ENCODE measurements around the gene ASIC3. TPM values are rescaled to one million over a fixed set of nuclear protein-coding genes. Genes with fewer than 3 reads are reported as not detected.

Gene ASIC3
- total RNA-seq, 2 experiments from 2014 or later, result 3.9 to 5.3 TPM

- CTCF ChIA-PET, result interaction anchor here (0.6 to 3.4 kb wide), 9 partner anchors 16 to 79 kb away, joined by 3 to 15 read pairs (median 4); partner anchors contain the start of genes ABCB8 and SLC4A2
- H3K27ac Mint-ChIP-seq, result peak overlapping the region; percentile 61
- no peaks in the 10 kb centered on the region for H3K9me3 Mint-ChIP-seq (ENCODE audit: low read depth)
- peaks cover 47% of the 10 kb centered on the region for H3K4me1 Mint-ChIP-seq
- peak overlapping the region; percentile 95 for H3K4me3 Mint-ChIP-seq
- DNase-seq (no peak), ATAC-seq (no peak)
- peaks cover 4% of the 10 kb centered on the region for H3K36me3 Mint-ChIP-seq
- peaks cover 16% of the 10 kb centered on the region for H3K27me3 Mint-ChIP-seq
These were observed 35.5 kb downstream of the ASIC3 start for GRCh38 chr7:151083824-151084160.

- CTCF ChIA-PET, result interaction anchor here (1.2 to 3.4 kb wide), 6 partner anchors 9 to 57 kb away, joined by 3 to 15 read pairs (median 4); partner anchors contain the start of gene ABCB8
- H3K36me3 Mint-ChIP-seq, result no peaks in the 10 kb centered on the region
- peak overlapping the region; percentile 4 for H3K27ac Mint-ChIP-seq
- H3K27me3 Mint-ChIP-seq, result peaks cover 16% of the 10 kb centered on the region
- ATAC-seq (no peak), DNase-seq (no peak)
- H3K4me3 Mint-ChIP-seq, result peak overlapping the region; percentile 76
- no peaks in the 10 kb centered on the region for H3K9me3 Mint-ChIP-seq (ENCODE audit: low read depth)
- peaks cover 37% of the 10 kb centered on the region for H3K4me1 Mint-ChIP-seq
These were observed 37.0 kb downstream of the ASIC3 start for GRCh38 chr7:151085329-151085690.

GRCh38 chr7:151085691-151086620, 37.6 kb downstream of the ASIC3 start, which contains the start of gene AGAP3:
AGAP3 (plus strand) TSS chr7:151086475; CDS start chr7:151086742, 267 bp downstream.
- H3K4me3 Mint-ChIP-seq, result peak within 1 kb of the TSS; percentile 80
- H3K36me3 Mint-ChIP-seq, result no peaks in the 10 kb centered on the region
- peaks cover 16% of the 10 kb centered on the region for H3K27me3 Mint-ChIP-seq
- no peaks in the 10 kb centered on the region for H3K9me3 Mint-ChIP-seq (ENCODE audit: low read depth)
- CTCF ChIA-PET, result interaction anchor here (1.2 to 3.4 kb wide), 6 partner anchors 10 to 57 kb away, joined by 3 to 15 read pairs (median 4); partner anchors contain the start of gene ABCB8
- peaks cover 37% of the 10 kb centered on the region for H3K4me1 Mint-ChIP-seq
- ATAC-seq (peak; percentile 31), DNase-seq (peak; percentile 70)
- H3K27ac Mint-ChIP-seq, result peak within 1 kb of the TSS; percentile 79

- H3K4me3 Mint-ChIP-seq, result peak overlapping the region; percentile 80
- no peaks in the 10 kb centered on the region for H3K36me3 Mint-ChIP-seq
- peak; percentile 58 for DNase-seq
- H3K27me3 Mint-ChIP-seq, result peaks cover 16% of the 10 kb centered on the region
- CTCF ChIA-PET, result interaction anchor here (10.1 kb wide), 1 partner anchor 23 kb away, joined by 69 read pairs; no protein-coding TSS in a partner anchor
- H3K4me1 Mint-ChIP-seq, result peaks cover 35% of the 10 kb centered on the region
- peak; percentile 9 for ATAC-seq
- no peaks in the 10 kb centered on the region for H3K9me3 Mint-ChIP-seq (ENCODE audit: low read depth)
- peak overlapping the region; percentile 79 for H3K27ac Mint-ChIP-seq
These were observed 38.5 kb downstream of the ASIC3 start for GRCh38 chr7:151086802-151087244.

- H3K27me3 Mint-ChIP-seq, result peaks cover 16% of the 10 kb centered on the region
- DNase-seq (no peak), ATAC-seq (peak; percentile 8)
- CTCF ChIA-PET, result interaction anchor here (0.9 to 10.1 kb wide), 5 partner anchors 9 to 156 kb away, joined by 3 to 69 read pairs (median 6); no protein-coding TSS in a partner anchor
- no peaks in the 10 kb centered on the region for H3K9me3 Mint-ChIP-seq (ENCODE audit: low read depth)
- peaks cover 31% of the 10 kb centered on the region for H3K4me1 Mint-ChIP-seq
- H3K4me3 Mint-ChIP-seq, result peak overlapping the region; percentile 80
- H3K27ac Mint-ChIP-seq, result no peak overlapping the region
- H3K36me3 Mint-ChIP-seq, result no peaks in the 10 kb centered on the region
These were observed 39.1 kb downstream of the ASIC3 start for GRCh38 chr7:151087245-151088018.

- Mint-ChIP-seq H3K4me3 (peak overlapping the region; percentile 42), H3K27ac (no peak overlapping the region), H3K9me3 (ENCODE audit: low read depth) (no peaks in the 10 kb centered on the region), H3K27me3 (peaks cover 16% of the 10 kb centered on the region), H3K4me1 (peaks cover 27% of the 10 kb centered on the region), H3K36me3 (no peaks in the 10 kb centered on the region)
- ATAC-seq (no peak), DNase-seq (no peak)
- CTCF ChIA-PET, result interaction anchor here (0.8 to 10.1 kb wide), 7 partner anchors 8 to 156 kb away, joined by 3 to 69 read pairs (median 4); partner anchors contain the start of gene FASTK
These were observed 39.9 kb downstream of the ASIC3 start for GRCh38 chr7:151088019-151088855.

GRCh38 chr7:151088856-151089699, 40.7 kb downstream of the ASIC3 start:
- no peak for DNase-seq
- no peak for ATAC-seq
- no peaks in the 10 kb centered on the region for H3K9me3 Mint-ChIP-seq (ENCODE audit: low read depth)
- CTCF ChIA-PET, result interaction anchor here (0.8 to 10.1 kb wide), 7 partner anchors 8 to 155 kb away, joined by 3 to 69 read pairs (median 4); partner anchors contain the start of gene FASTK
- H3K36me3 Mint-ChIP-seq, result no peaks in the 10 kb centered on the region
- H3K27me3 Mint-ChIP-seq, result peaks cover 16% of the 10 kb centered on the region
- no peak overlapping the region for H3K27ac Mint-ChIP-seq
- H3K4me3 Mint-ChIP-seq, result no peak overlapping the region
- H3K4me1 Mint-ChIP-seq, result peaks cover 23% of the 10 kb centered on the region

- CTCF ChIA-PET, result interaction anchor here (0.6 to 10.1 kb wide), 4 partner anchors 9 to 64 kb away, joined by 3 to 69 read pairs (median 4); partner anchors contain the start of gene FASTK
- H3K27me3 Mint-ChIP-seq, result peaks cover 11% of the 10 kb centered on the region
These were observed 41.8 kb downstream of the ASIC3 start for GRCh38 chr7:151089893-151090730.

GRCh38 chr7:151091003-151091402, 42.7 kb downstream of the ASIC3 start:
- ATAC-seq (no peak), DNase-seq (no peak)
- Mint-ChIP-seq H3K27me3 (peaks cover 5% of the 10 kb centered on the region), H3K27ac (no peak overlapping the region), H3K4me3 (no peak overlapping the region), H3K9me3 (ENCODE audit: low read depth) (no peaks in the 10 kb centered on the region), H3K4me1 (peaks cover 9% of the 10 kb centered on the region), H3K36me3 (no peaks in the 10 kb centered on the region)
- CTCF ChIA-PET, result interaction anchor here (0.7 to 10.1 kb wide), 2 partner anchors 19 to 48 kb away, joined by 3 to 69 read pairs; no protein-coding TSS in a partner anchor

More at GRCh38 chr7:151089893-151090730, 41.8 kb downstream of the ASIC3 start:
- no peak for ATAC-seq
- Mint-ChIP-seq H3K9me3 (ENCODE audit: low read depth) (no peaks in the 10 kb centered on the region), H3K27ac (no peak overlapping the region), H3K4me3 (no peak overlapping the region), H3K4me1 (peaks cover 17% of the 10 kb centered on the region), H3K36me3 (no peaks in the 10 kb centered on the region)
- no peak for DNase-seq

- Mint-ChIP-seq H3K9me3 (ENCODE audit: low read depth) (no peaks in the 10 kb centered on the region), H3K27ac (no peak overlapping the region), H3K4me3 (no peak overlapping the region), H3K4me1 (peaks cover 9% of the 10 kb centered on the region), H3K27me3 (peaks cover 5% of the 10 kb centered on the region), H3K36me3 (no peaks in the 10 kb centered on the region)
- no peak for DNase-seq
- CTCF ChIA-PET, result interaction anchor here (10.1 kb wide), 1 partner anchor 19 kb away, joined by 69 read pairs; no protein-coding TSS in a partner anchor
- no peak for ATAC-seq
These were observed 43.1 kb downstream of the ASIC3 start for GRCh38 chr7:151091431-151091830.

GRCh38 chr7:151091988-151092387, 43.7 kb downstream of the ASIC3 start:
- Mint-ChIP-seq H3K9me3 (ENCODE audit: low read depth) (no peaks in the 10 kb centered on the region), H3K36me3 (no peaks in the 10 kb centered on the region), H3K27me3 (peaks cover 5% of the 10 kb centered on the region), H3K27ac (no peak overlapping the region), H3K4me3 (no peak overlapping the region), H3K4me1 (peaks cover 9% of the 10 kb centered on the region)
- ATAC-seq, result no peak
- no peak for DNase-seq
- CTCF ChIA-PET, result interaction anchor here (10.1 kb wide), 1 partner anchor 18 kb away, joined by 69 read pairs; no protein-coding TSS in a partner anchor

All from activated CD8-positive, alpha-beta memory T cell treated with anti-CD3 and anti-CD28 coated beads, Interleukin-2, amount 10 ng/mL, durations not matched to agents 7 days and 5 days (primary cell).